Dermis blood vessel endothelial cell (primary cell): ENCODE results near the gene TNFSF18. TPM values are rescaled to one million over a fixed set of nuclear protein-coding genes. Genes with fewer than 3 reads are reported as not detected.

Source experiments
- total RNA-seq: library from RNA; depleted of rRNA; stranded (reverse); fragments of >200 nt; gene quantifications from 2 replicates; pipeline ENCODE4 v1.2.3, GENCODE V29; 2014

Gene TNFSF18
- total RNA-seq, 1 donor from 2014 or later: 17.9 TPM

Other genes starting within 250 kb of the TNFSF18 start
- gene TNFSF4, start 156.4 kb upstream of the TNFSF18 start, total RNA-seq: 2.7 TPM in 2 replicates